ENCODE data around the gene SYTL1. TPM values are rescaled to one million over a fixed set of nuclear protein-coding genes. Genes with fewer than 3 reads are reported as not detected.

Gene SYTL1
- total and polyA plus RNA-seq, 9 of the 15 experiments (the other 6 are each of a cell fraction or from before 2014, with no cell fraction given) = 0.04 to 9.3 (median 1.7) TPM

GRCh38 chr1:27300341-27301051 lies 41.3 kb upstream of the SYTL1 start (continued):
- TF ChIP-seq ZBTB40 (IDR thresholded peaks at IDR 0.05) (no peak), ZBTB40 (CRISPR knock-in tag; IDR thresholded peaks at IDR 0.05) (no peak), OTX1 (CRISPR knock-in tag; IDR thresholded peaks at IDR 0.05) (no peak), CUX1 (CRISPR knock-in tag; IDR thresholded peaks at IDR 0.05) (no peak), EWSR1 (IDR thresholded peaks at IDR 0.05; ENCODE audit: borderline replicate concordance, low read depth, partially characterized antibody) (no peak), E2F5 (CRISPR knock-in tag; IDR thresholded peaks at IDR 0.05) (no peak), TBP (optimal IDR thresholded peaks at IDR 0.05; ENCODE audit: low read depth, low read length) (peak; percentile 17), ZNF197 (CRISPR knock-in tag; IDR thresholded peaks at IDR 0.05; ENCODE audit: low read depth) (no peak), CBX1 (IDR thresholded peaks at IDR 0.05; ENCODE audit: low read depth) (no peak), SMAD2 (IDR thresholded peaks at IDR 0.05; ENCODE audit: low read depth, low read length) (no peak), PHTF2 (CRISPR knock-in tag; IDR thresholded peaks at IDR 0.05) (no peak), CCAR2 (IDR thresholded peaks at IDR 0.05; ENCODE audit: low read depth, low read length) (no peak), ZNF324 (CRISPR knock-in tag; IDR thresholded peaks at IDR 0.05) (no peak)

Measured in K562 (cell line).